Cardiac fibroblast (primary cell): ENCODE data around the gene SYNDIG1.

ENCODE experiments used
- DNase-seq, 2 donors: peaks; one replicate each; pipeline versions ENCODE4 v3.0.0 to v3.0.0-alpha.2; 2010; ENCODE audit warnings: low read depth in 2 of 2
- H3K4me3 ChIP-seq, 2 donors: replicated peaks in 1 of 2; 1 replicate in 1 of 2; 2 replicates in 1 of 2; pipeline ENCODE4 v1.5.1; 2011; ENCODE audit warnings: low read depth in 2 of 2, low read length in 2 of 2, mild to moderate bottlenecking in 2 of 2, moderate library complexity in 1 of 2
- CTCF ChIP-seq: IDR thresholded peaks from one replicate; pipeline ENCODE4 v1.5.1; 2011; ENCODE audit warnings: low read depth, mild to moderate bottlenecking, low read length, inconsistent platforms

Gene SYNDIG1

DNA sequence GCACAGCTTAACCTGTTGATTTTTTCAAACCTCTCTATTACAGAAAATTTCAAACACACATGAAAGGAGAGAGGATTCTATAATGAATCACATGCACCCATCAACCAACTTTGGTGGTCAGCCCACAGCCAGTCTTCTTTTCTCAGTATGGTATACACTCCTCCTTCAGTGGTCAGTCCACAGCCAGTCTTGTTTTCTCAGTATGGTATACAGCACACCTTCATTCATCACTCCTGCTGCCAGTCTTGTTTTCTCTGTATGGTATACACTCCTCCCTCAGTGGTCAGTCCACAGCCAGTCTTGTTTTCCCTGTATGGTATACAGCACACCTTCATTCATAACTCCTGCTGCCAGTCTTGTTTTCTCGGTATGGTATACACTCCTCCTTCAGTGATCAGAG lies 67.8 kb downstream of the SYNDIG1 start:
- no peak for DNase-seq
- H3K4me3 ChIP-seq, result no peak overlapping the region
- no peak for TF ChIP-seq CTCF

- no peak overlapping the region for H3K4me3 ChIP-seq
- DNase-seq, result no peak
- TF ChIP-seq CTCF, result no peak
Measured at GRCh38 chr20:24542721-24543120, 73.3 kb downstream of the SYNDIG1 start.

DNA sequence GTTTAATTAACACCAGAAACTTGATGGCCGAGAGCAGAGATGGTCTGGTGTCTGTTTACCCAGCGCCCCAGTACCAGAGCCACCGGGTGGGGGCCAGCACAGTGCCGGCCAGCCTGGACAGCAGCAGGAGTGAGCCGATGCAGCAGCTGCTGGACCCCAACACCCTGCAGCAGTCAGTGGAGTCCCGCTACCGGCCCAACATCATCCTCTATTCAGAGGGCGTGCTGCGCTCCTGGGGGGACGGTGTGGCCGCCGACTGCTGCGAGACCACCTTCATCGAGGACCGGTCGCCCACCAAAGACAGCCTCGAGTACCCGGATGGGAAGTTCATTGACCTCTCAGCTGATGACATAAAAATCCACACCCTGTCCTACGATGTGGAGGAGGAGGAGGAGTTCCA lies 73.7 kb downstream of the SYNDIG1 start:
- TF ChIP-seq CTCF, result no peak
- no peak for DNase-seq
- H3K4me3 ChIP-seq, result no peak overlapping the region

DNA sequence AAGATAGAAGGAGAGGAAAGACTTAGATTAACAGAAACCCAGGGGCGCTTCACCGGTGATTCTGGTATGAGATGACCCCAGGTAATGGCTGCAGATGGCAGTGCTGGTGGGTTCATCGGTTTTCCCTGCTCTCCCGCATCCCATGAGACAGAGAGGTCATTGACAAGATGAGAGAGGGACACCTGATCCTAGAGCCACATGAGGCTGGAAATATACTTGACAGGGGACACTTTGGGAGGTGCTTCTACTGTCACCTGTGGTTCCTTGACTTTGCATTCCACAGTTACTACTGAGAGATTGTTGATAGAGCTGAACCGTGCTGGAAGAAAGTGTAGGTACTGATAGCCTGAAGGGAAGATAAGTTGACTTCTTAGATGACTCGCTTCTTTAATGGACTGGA lies 74.3 kb downstream of the SYNDIG1 start:
- DNase-seq, result no peak
- no peak for TF ChIP-seq CTCF
- H3K4me3 ChIP-seq, result no peak overlapping the region

DNA sequence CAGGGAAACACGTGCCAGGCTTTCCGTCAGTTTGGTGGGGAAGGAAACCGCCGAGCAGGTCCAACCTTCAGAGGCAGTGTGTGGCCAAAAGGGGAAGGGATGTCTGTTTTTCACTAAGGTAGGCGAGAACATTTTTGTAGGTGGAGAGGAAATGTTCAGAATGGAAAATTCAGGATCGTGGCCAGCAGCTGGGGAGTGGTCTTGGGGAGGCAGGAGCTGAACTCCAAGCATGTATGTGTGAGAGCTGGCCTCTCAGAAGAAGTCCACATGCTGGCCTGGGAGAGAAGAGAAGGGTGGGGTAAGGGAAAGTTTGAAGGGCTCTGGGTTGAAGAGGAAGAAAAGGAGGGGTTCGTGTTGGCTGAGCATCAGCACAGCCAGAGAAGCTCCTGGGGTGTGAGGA lies 74.9 kb downstream of the SYNDIG1 start:
- no peak for DNase-seq
- no peak overlapping the region for H3K4me3 ChIP-seq
- no peak for TF ChIP-seq CTCF

- no peak overlapping the region for H3K4me3 ChIP-seq
- no peak for DNase-seq
- no peak for TF ChIP-seq CTCF
Measured at GRCh38 chr20:24545168-24545567, 75.7 kb downstream of the SYNDIG1 start.

DNA sequence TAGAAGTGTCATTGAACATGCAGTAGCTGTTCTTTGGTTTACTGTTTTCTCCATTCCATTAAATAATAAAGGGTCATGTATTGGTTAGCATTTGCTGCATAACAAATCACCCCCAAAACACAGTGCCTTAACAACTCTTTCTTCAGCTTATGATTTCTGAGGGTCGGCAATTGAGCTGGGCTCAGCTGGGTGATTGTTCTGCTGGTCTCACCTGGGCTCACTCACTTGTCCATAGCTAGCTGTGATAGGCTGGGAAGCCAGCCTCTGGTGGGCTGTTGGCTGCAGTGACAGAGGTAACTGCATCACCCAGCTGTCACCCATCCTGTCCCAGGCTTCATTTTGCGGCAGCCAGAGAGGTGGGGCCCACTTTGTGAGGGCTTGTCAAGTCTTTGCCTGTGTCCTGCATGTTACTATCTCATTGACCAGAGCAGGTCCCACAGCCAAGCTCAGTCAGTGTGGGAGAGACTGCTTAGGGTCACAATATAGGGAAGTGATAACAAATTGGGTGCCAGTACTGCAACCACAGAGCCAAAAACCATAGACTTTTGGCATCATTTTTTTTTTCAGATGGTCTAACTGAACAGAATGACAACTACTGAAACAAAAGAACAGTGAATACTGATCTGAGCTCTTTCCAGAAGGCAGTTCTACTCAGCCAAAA lies 76.9 kb downstream of the SYNDIG1 start:
- TF ChIP-seq CTCF, result no peak
- no peak overlapping the region for H3K4me3 ChIP-seq
- DNase-seq, result no peak
